Measurements from ENCODE around the gene NUP214. TPM values are rescaled to one million over a fixed set of nuclear protein-coding genes. Genes with fewer than 3 reads are reported as not detected.

The NUP214 gene
- total RNA-seq, result 10.3 and 14.2 TPM in 2 replicates

DNA sequence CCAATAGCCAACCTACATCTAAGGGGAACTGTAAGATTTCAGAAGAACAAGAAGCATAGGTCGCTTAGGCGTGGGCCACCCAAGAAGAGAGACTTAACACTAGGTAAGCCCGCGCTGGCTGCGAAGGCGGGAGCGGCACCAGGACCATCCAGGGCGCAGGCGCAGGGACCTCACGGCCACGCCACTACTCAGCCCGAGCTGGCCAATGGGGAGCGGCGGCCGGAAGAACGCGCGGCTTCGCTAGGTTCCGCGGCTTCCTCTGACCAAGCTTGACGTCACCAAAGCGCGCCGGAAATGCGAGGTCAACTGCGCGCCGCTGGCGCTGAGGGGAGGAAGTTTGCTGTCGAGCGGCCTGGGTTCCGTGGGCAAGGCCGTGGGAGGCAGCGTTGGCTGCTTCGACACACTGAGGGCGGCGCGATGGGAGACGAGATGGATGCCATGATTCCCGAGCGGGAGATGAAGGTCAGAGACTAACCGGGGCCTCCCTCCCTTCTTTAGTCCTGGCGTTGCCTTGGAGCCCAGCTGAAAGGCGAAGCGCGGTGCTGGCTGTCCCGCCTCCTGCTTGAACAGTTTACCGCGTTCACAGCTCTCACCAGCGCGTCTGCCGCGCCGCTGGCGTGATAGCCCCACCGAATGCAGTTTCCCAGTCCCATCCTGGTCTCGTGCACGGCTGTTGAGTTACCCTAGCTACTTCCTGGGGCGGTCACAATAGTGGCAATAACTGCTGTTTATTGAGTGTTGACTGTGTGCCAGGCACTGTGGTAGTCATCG lies at the start of gene NUP214:
Gene NUP214, plus strand, starts transcription at position 299 of the 771 bp plus-strand sequence. Its CDS starts 119 bp downstream, at position 418.

DNA sequence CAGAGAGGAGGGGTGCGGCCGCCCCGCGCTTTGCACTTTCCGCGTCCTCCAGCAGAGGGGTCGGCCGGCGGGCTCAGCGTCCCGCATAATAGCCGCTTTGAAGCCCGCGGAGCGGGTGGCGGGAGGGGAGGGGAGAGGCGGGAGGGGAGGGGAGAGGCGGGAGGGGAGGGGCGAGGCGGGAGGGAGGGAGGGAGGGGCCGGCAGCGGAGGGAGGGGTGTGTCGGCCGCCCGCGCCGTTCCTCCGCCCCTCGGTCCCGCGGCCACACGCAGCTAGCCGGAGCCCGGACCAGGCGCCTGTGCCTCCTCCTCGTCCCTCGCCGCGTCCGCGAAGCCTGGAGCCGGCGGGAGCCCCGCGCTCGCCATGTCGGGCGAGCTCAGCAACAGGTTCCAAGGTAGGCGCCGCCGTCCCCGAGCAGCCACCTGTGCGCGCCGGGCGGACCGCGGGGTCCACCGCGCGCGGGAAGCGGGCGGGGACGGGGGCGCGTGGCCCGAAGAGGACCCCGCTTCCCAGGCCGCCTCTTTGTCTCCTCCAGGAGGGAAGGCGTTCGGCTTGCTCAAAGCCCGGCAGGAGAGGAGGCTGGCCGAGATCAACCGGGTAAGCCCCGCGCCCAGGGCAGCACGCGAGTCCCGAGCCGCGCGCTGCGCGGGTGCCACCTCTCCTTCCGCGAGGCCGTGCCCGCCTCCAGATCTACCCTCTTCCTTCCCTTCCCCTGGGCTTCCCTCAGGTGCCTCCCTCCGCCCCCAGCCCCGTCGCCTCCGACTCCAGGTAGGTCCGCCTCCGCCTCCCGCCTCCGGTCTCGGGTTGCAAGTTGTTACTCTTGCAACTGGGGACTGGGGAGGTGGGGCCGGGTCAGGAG lies 28.9 kb upstream of the NUP214 start, which contains the start of gene AIF1L:
Gene AIF1L, plus strand, starts transcription at position 263 of the 857 bp plus-strand sequence. Its CDS starts 99 bp downstream, at position 362.

DNA sequence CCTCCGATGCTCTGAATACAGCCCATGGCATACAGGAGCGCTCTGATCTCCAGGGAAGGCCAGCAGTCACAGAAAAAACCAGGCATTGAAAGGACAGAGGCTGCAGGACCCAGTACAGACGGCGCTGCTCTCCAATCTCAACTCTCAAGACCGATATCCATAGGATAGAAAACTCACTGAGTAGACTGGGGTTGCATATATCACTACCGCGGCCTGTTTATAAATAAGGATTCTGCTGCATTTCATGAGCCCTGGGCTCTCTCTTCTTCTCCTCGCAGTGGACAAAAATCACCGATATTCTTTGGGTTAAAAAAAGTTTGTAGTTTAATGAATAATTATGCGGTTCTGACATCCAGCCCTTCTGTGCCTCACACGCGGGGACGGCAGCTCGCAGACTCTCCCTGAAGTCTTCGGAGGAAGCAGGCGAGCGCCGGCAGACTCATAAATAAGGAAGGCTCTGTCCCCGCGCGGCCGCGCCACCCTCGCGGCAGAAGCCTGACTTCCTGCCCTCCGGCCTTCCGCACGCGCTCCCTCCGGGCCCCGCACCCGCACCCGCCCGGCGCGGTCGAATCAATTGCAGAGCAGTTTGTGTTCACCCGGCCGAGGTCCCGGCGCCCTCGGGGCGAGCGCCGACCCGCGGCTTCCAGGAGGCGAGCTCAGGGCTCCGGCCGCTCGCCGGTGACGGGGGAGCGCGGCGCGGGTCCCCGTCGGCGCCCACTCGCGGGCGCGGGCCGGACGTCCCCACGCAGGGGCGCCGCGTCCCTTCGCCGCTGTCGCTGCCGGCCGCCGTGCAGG lies 150.9 kb downstream of the NUP214 start, which contains the start of gene FAM78A:
Gene FAM78A, minus strand, starts transcription at position 417 of the 795 bp plus-strand sequence. Its CDS starts 331 bp downstream, at position 86.

Other genes starting within 250 kb of the NUP214 start
- not detected in 2 replicates for gene QRFP, start 228.8 kb upstream of the NUP214 start, total RNA-seq
- gene FIBCD1, start 186.3 kb upstream of the NUP214 start, total RNA-seq, result 0.26 and 0.50 TPM in 2 replicates
- under 0.01 and 0.12 TPM in 2 replicates for gene LAMC3, start 116.4 kb upstream of the NUP214 start, total RNA-seq
- 0.75 and 0.92 TPM in 2 replicates for gene AIF1L, start 29.1 kb upstream of the NUP214 start, total RNA-seq
- gene FAM78A, start 150.9 kb downstream of the NUP214 start, total RNA-seq, result 0.40 and 0.44 TPM in 2 replicates
- gene PLPP7, start 164.1 kb downstream of the NUP214 start, total RNA-seq, result 15.0 and 16.9 TPM in 2 replicates